ENCODE measurements around the gene UPF3A.

UPF3A gene

DNA sequence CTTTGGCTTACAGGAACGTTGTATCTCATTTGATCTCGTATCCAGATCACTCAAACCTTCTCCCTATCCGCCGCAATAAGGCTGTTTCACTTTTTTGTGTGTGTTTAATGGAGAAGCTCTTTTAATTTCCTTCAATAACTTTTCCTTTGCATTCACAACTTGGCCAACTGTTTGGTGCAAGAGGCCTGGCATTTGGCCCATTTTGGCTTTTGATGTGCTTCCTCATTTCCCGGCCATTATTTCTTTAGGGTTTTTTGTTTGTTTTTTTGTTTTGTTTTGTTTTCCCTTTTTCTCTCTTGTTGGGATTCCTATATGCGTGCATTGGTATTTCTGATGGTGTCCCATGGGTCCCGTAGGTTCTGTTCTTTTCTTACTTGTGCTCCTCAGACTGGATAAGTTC is 6.1 kb upstream of the UPF3A start:
- Histone ChIP-seq H2BK15ac (ENCODE audit: low read depth, poor library complexity, severe bottlenecking) (no peak overlapping the region), H3K4me1 (ENCODE audit: control insufficient read depth, insufficient read depth, low read depth, low read length) (peaks cover 1% of the 10 kb centered on the region), H3K4ac (ENCODE audit: low read depth in 1 of 2, low read length in 2 of 2) (no peak overlapping the region), H2BK120ac (ENCODE audit: low read depth, low read length) (no peak overlapping the region), H3K4me3 (ENCODE audit: insufficient read depth in 1 of 2, low read depth in 1 of 2, low read length in 2 of 2) (no peak overlapping the region), H3K9me3 (ENCODE audit: control insufficient read depth, low read length) (no peaks in the 10 kb centered on the region), H3K27ac (ENCODE audit: low read length, poor library complexity, severe bottlenecking) (no peak overlapping the region), H3K27me3 (ENCODE audit: control insufficient read depth in 1 of 2, insufficient read depth in 1 of 2, low read length in 2 of 2) (no peaks in the 10 kb centered on the region), H4K91ac (ENCODE audit: low read length) (no peak overlapping the region), H3K4me2 (ENCODE audit: low read length, poor library complexity, severe bottlenecking) (no peak overlapping the region), H2AK5ac (ENCODE audit: low read length, severe bottlenecking) (no peak overlapping the region), H4K8ac (ENCODE audit: low read length) (no peak overlapping the region), H3K18ac (ENCODE audit: low read depth in 1 of 2, low read length in 2 of 2) (no peak overlapping the region), H3K79me1 (replicated peaks; ENCODE audit: low read length, poor library complexity, severe bottlenecking) (peaks cover 21% of the 10 kb centered on the region), H2AFZ (ENCODE audit: low read depth, low read length) (no peak overlapping the region), H3K14ac (ENCODE audit: low read length in 2 of 2) (no peak overlapping the region), H2BK5ac (ENCODE audit: low read depth, low read length, poor library complexity, severe bottlenecking) (no peak overlapping the region), H3K36me3 (ENCODE audit: control insufficient read depth in 1 of 2, insufficient read depth in 2 of 2, low read depth in 1 of 2, low read length in 2 of 2) (peaks cover 20 to 68% of the 10 kb centered on the region in 2 experiments), H3K9ac (ENCODE audit: low read length) (no peak overlapping the region), H2BK12ac (ENCODE audit: low read length in 2 of 2) (no peak overlapping the region), H3K23ac (ENCODE audit: low read length in 2 of 2) (no peak overlapping the region)
- 93% methylated on average over 4 of the region's 7 CpGs for WGBS
- no peak for DNase-seq

- Histone ChIP-seq H3K4me1 (ENCODE audit: control insufficient read depth, insufficient read depth, low read depth, low read length) (peaks cover 3% of the 10 kb centered on the region), H2AFZ (ENCODE audit: low read depth, low read length) (no peak overlapping the region), H2BK5ac (ENCODE audit: low read depth, low read length, poor library complexity, severe bottlenecking) (no peak overlapping the region), H4K8ac (ENCODE audit: low read length) (no peak overlapping the region), H3K4me3 (ENCODE audit: insufficient read depth in 1 of 2, low read depth in 1 of 2, low read length in 2 of 2) (no peak overlapping the region), H3K36me3 (ENCODE audit: control insufficient read depth in 1 of 2, insufficient read depth in 2 of 2, low read depth in 1 of 2, low read length in 2 of 2) (peaks cover 11 to 48% of the 10 kb centered on the region in 2 experiments), H2BK15ac (ENCODE audit: low read depth, poor library complexity, severe bottlenecking) (no peak overlapping the region), H4K91ac (ENCODE audit: low read length) (no peak overlapping the region), H3K27me3 (ENCODE audit: control insufficient read depth in 1 of 2, insufficient read depth in 1 of 2, low read length in 2 of 2) (no peaks in the 10 kb centered on the region), H2BK12ac (ENCODE audit: low read length in 2 of 2) (no peak overlapping the region), H3K18ac (ENCODE audit: low read depth in 1 of 2, low read length in 2 of 2) (no peak overlapping the region), H2BK120ac (ENCODE audit: low read depth, low read length) (no peak overlapping the region), H3K4me2 (ENCODE audit: low read length, poor library complexity, severe bottlenecking) (no peak overlapping the region), H3K4ac (ENCODE audit: low read depth in 1 of 2, low read length in 2 of 2) (no peak overlapping the region), H3K14ac (ENCODE audit: low read length in 2 of 2) (no peak overlapping the region), H3K79me1 (replicated peaks; ENCODE audit: low read length, poor library complexity, severe bottlenecking) (peaks cover 13% of the 10 kb centered on the region), H3K9ac (ENCODE audit: low read length) (peak overlapping the region; percentile 94), H3K9me3 (ENCODE audit: control insufficient read depth, low read length) (no peaks in the 10 kb centered on the region), H3K27ac (ENCODE audit: low read length, poor library complexity, severe bottlenecking) (peak overlapping the region; percentile 11), H3K23ac (ENCODE audit: low read length in 2 of 2) (no peak overlapping the region), H2AK5ac (ENCODE audit: low read length, severe bottlenecking) (no peak overlapping the region)
- 81% methylated on average over 3 of the region's 4 CpGs for WGBS
- DNase-seq, result no peak
Observed at GRCh38 chr13:114279146-114279545, 2.3 kb upstream of the UPF3A start.

- Histone ChIP-seq H3K14ac (ENCODE audit: low read length in 2 of 2) (no peak overlapping the region), H3K4ac (ENCODE audit: low read depth in 1 of 2, low read length in 2 of 2) (no peak overlapping the region), H2AFZ (ENCODE audit: low read depth, low read length) (no peak overlapping the region), H2BK12ac (ENCODE audit: low read length in 2 of 2) (no peak overlapping the region), H2BK15ac (ENCODE audit: low read depth, poor library complexity, severe bottlenecking) (no peak overlapping the region), H3K4me2 (ENCODE audit: low read length, poor library complexity, severe bottlenecking) (no peak overlapping the region), H3K27me3 (ENCODE audit: control insufficient read depth in 1 of 2, insufficient read depth in 1 of 2, low read length in 2 of 2) (no peaks in the 10 kb centered on the region), H3K9ac (ENCODE audit: low read length) (peak overlapping the region; percentile 94), H2BK120ac (ENCODE audit: low read depth, low read length) (no peak overlapping the region), H3K9me3 (ENCODE audit: control insufficient read depth, low read length) (no peaks in the 10 kb centered on the region), H3K79me1 (replicated peaks; ENCODE audit: low read length, poor library complexity, severe bottlenecking) (peaks cover 13% of the 10 kb centered on the region), H2AK5ac (ENCODE audit: low read length, severe bottlenecking) (peak overlapping the region; percentile 76), H3K36me3 (ENCODE audit: control insufficient read depth in 1 of 2, insufficient read depth in 2 of 2, low read depth in 1 of 2, low read length in 2 of 2) (peaks cover 18 to 47% of the 10 kb centered on the region in 2 experiments), H3K27ac (ENCODE audit: low read length, poor library complexity, severe bottlenecking) (peak overlapping the region; percentile 30), H2BK5ac (ENCODE audit: low read depth, low read length, poor library complexity, severe bottlenecking) (no peak overlapping the region), H3K4me3 (ENCODE audit: insufficient read depth in 1 of 2, low read depth in 1 of 2, low read length in 2 of 2) (no peak overlapping the region), H3K4me1 (ENCODE audit: control insufficient read depth, insufficient read depth, low read depth, low read length) (peaks cover 4% of the 10 kb centered on the region), H3K23ac (ENCODE audit: low read length in 2 of 2) (no peak overlapping the region), H3K18ac (ENCODE audit: low read depth in 1 of 2, low read length in 2 of 2) (no peak overlapping the region), H4K91ac (ENCODE audit: low read length) (peak overlapping the region; percentile 11), H4K8ac (ENCODE audit: low read length) (no peak overlapping the region)
- peak; percentile 14 for DNase-seq
- 100% methylated on average over 2 of the region's 2 CpGs for WGBS
Observed at GRCh38 chr13:114279758-114280355, 1.5 kb upstream of the UPF3A start.

DNA sequence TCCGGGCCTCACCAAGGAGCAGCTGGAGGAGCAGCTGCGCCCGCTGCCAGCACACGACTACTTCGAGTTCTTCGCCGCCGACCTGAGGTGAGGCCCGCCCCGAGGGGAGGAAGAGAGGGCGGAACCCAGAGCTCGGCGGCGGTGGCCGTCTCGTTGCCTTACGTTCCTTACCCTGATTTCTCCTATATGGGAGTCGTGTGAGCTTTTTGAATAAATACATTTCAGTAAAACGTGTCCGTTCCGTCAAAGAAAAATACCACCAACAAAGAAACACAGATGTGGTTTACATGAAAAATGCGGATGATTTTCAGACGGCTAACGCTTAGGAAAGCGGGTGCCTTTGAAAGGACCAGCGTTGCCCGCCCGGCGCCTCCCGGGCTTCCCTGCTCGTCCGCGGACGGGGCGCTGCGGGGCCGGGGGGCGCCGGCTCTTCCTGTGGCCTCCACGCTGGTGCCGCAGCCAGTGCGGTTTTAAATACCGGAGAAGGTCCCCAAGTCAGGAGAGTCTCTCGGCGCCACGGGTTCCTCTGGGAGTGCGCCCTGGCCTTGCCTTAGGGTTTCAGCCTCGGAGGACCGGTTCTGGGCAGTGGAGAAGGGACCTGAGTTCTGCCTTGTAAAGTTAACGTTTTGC is 755 bp downstream of the UPF3A start:
- peak overlapping the region; percentile 94 for H3K9ac ChIP-seq (ENCODE audit: low read length)
- peak overlapping the region in 1 of 2 experiments; percentile 96 for H3K23ac ChIP-seq (ENCODE audit: low read length in 2 of 2)
- H3K14ac ChIP-seq (ENCODE audit: low read length in 2 of 2), result peak overlapping the region in 1 of 2 experiments; percentile 57
- peaks cover 2% of the 10 kb centered on the region for H3K79me1 ChIP-seq (replicated peaks; ENCODE audit: low read length, poor library complexity, severe bottlenecking)
- WGBS, result under 1% methylated on average over 39 of the region's 50 CpGs
- peak overlapping the region; percentile 72 to 91 for H3K18ac ChIP-seq (ENCODE audit: low read depth in 1 of 2, low read length in 2 of 2)
- peak overlapping the region; percentile 44 for H2AFZ ChIP-seq (ENCODE audit: low read depth, low read length)
- peak overlapping the region; percentile 61 for H4K91ac ChIP-seq (ENCODE audit: low read length)
- peak overlapping the region; percentile 91 for H2BK5ac ChIP-seq (ENCODE audit: low read depth, low read length, poor library complexity, severe bottlenecking)
- peak overlapping the region; percentile 47 for H2AK5ac ChIP-seq (ENCODE audit: low read length, severe bottlenecking)
- no peak overlapping the region for H2BK15ac ChIP-seq (ENCODE audit: low read depth, poor library complexity, severe bottlenecking)
- peak overlapping the region; percentile 87 to 88 for H3K4ac ChIP-seq (ENCODE audit: low read depth in 1 of 2, low read length in 2 of 2)
- H3K36me3 ChIP-seq (ENCODE audit: control insufficient read depth in 1 of 2, insufficient read depth in 2 of 2, low read depth in 1 of 2, low read length in 2 of 2), result peaks cover 19 to 49% of the 10 kb centered on the region in 2 experiments
- H3K4me3 ChIP-seq (ENCODE audit: insufficient read depth in 1 of 2, low read depth in 1 of 2, low read length in 2 of 2), result peak overlapping the region; percentile 81 to 83
- no peaks in the 10 kb centered on the region for H3K27me3 ChIP-seq (ENCODE audit: control insufficient read depth in 1 of 2, insufficient read depth in 1 of 2, low read length in 2 of 2)
- H2BK120ac ChIP-seq (ENCODE audit: low read depth, low read length), result no peak overlapping the region
- H3K4me1 ChIP-seq (ENCODE audit: control insufficient read depth, insufficient read depth, low read depth, low read length), result peaks cover 7% of the 10 kb centered on the region
- H3K9me3 ChIP-seq (ENCODE audit: control insufficient read depth, low read length), result no peaks in the 10 kb centered on the region
- peak overlapping the region; percentile 49 for H4K8ac ChIP-seq (ENCODE audit: low read length)
- H3K27ac ChIP-seq (ENCODE audit: low read length, poor library complexity, severe bottlenecking), result peak overlapping the region; percentile 98
- peak; percentile 87 for DNase-seq
- H2BK12ac ChIP-seq (ENCODE audit: low read length in 2 of 2), result no peak overlapping the region
- peak overlapping the region; percentile 73 for H3K4me2 ChIP-seq (ENCODE audit: low read length, poor library complexity, severe bottlenecking)

Data from mesenchymal stem cell (in vitro differentiated cells and primary cell).